SK-N-SH treated with all-trans-retinoic acid at 6 μM for 48 hours (cell line): ENCODE results near the gene SUSD5.

ENCODE experiments used
- ATAC-seq: fragments of 200-7000 bp; cut with Tn5 transposase; 3 replicates; pipeline ENCODE4 v1.9.1; 2020; ENCODE audit warnings: mild to moderate bottlenecking, moderate library complexity
- ARNTL ChIP-seq: fragments of 450-650 bp; formaldehyde crosslinking; IDR thresholded peaks from 2 replicates; pipeline ENCODE4 v1.5.0; 2020; ENCODE audit warnings: low read depth, mild to moderate bottlenecking, moderate library complexity, borderline replicate concordance
- ESRRG ChIP-seq: fragments of 250-450 bp; sonication (Bioruptor Pico); IDR thresholded peaks from 2 replicates; pipeline ENCODE4 v1.6.1; 2021; ENCODE audit warnings: mild to moderate bottlenecking
- ISL1 ChIP-seq: fragments of 250-450 bp; sonication (Bioruptor Pico); IDR thresholded peaks from 2 replicates; pipeline ENCODE4 v2.1.2; 2022; ENCODE audit warnings: mild to moderate bottlenecking, moderate library complexity
- OSR1 ChIP-seq: fragments of 250-450 bp; sonication (Bioruptor Pico); IDR thresholded peaks from 2 replicates; pipeline ENCODE4 v1.8.0; 2022; ENCODE audit warnings: moderate library complexity, mild to moderate bottlenecking, inconsistent platforms
- PPARA ChIP-seq: fragments of 250-450 bp; sonication (Bioruptor Pico); IDR thresholded peaks from 2 replicates; pipeline ENCODE4 v1.5.0; 2020; ENCODE audit warnings: mild to moderate bottlenecking, borderline replicate concordance
- SNAI2 ChIP-seq: fragments of 250-450 bp; sonication (Bioruptor Pico); IDR thresholded peaks from 2 replicates; pipeline ENCODE4 v1.5.0; 2020; ENCODE audit warnings: mild to moderate bottlenecking, moderate library complexity
- TCF4 ChIP-seq: fragments of 250-450 bp; sonication (Bioruptor Pico); IDR thresholded peaks from 2 replicates; pipeline ENCODE4 v1.8.0; 2021; ENCODE audit warnings: mild to moderate bottlenecking, moderate library complexity, borderline replicate concordance
- TOX ChIP-seq: fragments of 250-450 bp; sonication (Bioruptor Pico); IDR thresholded peaks from 2 replicates; pipeline ENCODE4 v1.8.0; 2021; ENCODE audit warnings: mild to moderate bottlenecking, moderate library complexity, borderline replicate concordance
- ZC3H10 ChIP-seq: fragments of 250-450 bp; sonication (Bioruptor Pico); IDR thresholded peaks from 2 replicates; pipeline ENCODE4 v1.5.1; 2021; ENCODE audit warnings: mild to moderate bottlenecking, moderate library complexity
- ZFP3 ChIP-seq: fragments of 250-450 bp; sonication (Bioruptor Pico); IDR thresholded peaks from 2 replicates; pipeline ENCODE4 v1.5.0; 2020; ENCODE audit warnings: mild to moderate bottlenecking, moderate library complexity
- ZNF565 ChIP-seq: fragments of 450-650 bp; formaldehyde crosslinking; conservative IDR thresholded peaks from 2 replicates; pipeline ENCODE4 v1.5.0; 2020; ENCODE audit warnings: low read depth, mild to moderate bottlenecking, moderate library complexity
- ZNF70 ChIP-seq: fragments of 450-650 bp; formaldehyde crosslinking; IDR thresholded peaks from 2 replicates; pipeline ENCODE4 v1.5.0; 2020; ENCODE audit warnings: mild to moderate bottlenecking, moderate library complexity
- ZNF8 ChIP-seq: fragments of 450-650 bp; formaldehyde crosslinking; IDR thresholded peaks from 2 replicates; pipeline ENCODE4 v1.5.0; 2020; ENCODE audit warnings: mild to moderate bottlenecking, moderate library complexity
- TF ChIP-seq, protein P1 (sequence below): fragments of 250-450 bp; sonication (Bioruptor Pico); IDR thresholded peaks from 2 replicates; pipeline ENCODE4 v1.8.0; 2021; ENCODE audit warnings: low read depth, mild to moderate bottlenecking, moderate library complexity, borderline replicate concordance
- TF ChIP-seq, protein P2 (sequence below): fragments of 250-450 bp; sonication (Bioruptor Pico); IDR thresholded peaks from 2 replicates; pipeline ENCODE4 v1.5.0; 2020; ENCODE audit warnings: mild to moderate bottlenecking, moderate library complexity
- TF ChIP-seq, protein P3 (sequence below): fragments of 250-450 bp; sonication (Bioruptor Pico); IDR thresholded peaks from 2 replicates; pipeline ENCODE4 v1.5.1; 2020; ENCODE audit warnings: low read depth, mild to moderate bottlenecking, moderate library complexity

SUSD5 gene

DNA sequence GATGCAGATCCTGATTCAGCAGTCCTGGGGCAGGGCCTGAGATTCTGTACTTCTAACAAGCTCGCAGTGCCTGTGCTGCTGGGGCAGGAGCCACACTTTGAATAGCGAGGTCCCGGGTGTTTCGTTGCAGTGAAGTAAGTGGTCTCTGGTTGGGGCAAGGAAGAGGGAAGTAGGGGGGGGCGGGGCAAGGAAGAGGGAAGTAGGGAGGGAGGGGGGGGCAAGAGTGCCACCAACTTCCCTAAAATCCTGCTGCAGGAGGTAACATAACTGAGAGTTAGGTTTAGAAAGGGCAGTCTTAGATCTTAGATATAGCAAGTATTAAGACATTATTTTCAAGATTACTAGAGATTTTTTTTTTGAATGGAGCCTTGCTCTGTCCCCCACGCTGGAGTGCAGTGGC, 69.3 kb downstream of the SUSD5 start:
- no peak for ATAC-seq
- TF ChIP-seq ZC3H10 (no peak), ZNF565 (CRISPR knock-in tag) (no peak), PPARA (CRISPR knock-in tag) (no peak), ISL1 (CRISPR knock-in tag) (no peak), TOX (no peak), ESRRG (CRISPR knock-in tag) (no peak), OSR1 (CRISPR knock-in tag) (no peak), ZNF70 (CRISPR knock-in tag) (no peak)
- TF ChIP-seq, protein P1, sequence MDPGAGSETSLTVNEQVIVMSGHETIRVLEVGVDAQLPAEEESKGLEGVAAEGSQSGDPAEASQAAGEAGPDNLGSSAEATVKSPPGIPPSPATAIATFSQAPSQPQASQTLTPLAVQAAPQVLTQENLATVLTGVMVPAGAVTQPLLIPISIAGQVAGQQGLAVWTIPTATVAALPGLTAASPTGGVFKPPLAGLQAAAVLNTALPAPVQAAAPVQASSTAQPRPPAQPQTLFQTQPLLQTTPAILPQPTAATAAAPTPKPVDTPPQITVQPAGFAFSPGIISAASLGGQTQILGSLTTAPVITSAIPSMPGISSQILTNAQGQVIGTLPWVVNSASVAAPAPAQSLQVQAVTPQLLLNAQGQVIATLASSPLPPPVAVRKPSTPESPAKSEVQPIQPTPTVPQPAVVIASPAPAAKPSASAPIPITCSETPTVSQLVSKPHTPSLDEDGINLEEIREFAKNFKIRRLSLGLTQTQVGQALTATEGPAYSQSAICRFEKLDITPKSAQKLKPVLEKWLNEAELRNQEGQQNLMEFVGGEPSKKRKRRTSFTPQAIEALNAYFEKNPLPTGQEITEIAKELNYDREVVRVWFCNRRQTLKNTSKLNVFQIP (CRISPR knock-in tag): no peak
- TF ChIP-seq, protein P2, sequence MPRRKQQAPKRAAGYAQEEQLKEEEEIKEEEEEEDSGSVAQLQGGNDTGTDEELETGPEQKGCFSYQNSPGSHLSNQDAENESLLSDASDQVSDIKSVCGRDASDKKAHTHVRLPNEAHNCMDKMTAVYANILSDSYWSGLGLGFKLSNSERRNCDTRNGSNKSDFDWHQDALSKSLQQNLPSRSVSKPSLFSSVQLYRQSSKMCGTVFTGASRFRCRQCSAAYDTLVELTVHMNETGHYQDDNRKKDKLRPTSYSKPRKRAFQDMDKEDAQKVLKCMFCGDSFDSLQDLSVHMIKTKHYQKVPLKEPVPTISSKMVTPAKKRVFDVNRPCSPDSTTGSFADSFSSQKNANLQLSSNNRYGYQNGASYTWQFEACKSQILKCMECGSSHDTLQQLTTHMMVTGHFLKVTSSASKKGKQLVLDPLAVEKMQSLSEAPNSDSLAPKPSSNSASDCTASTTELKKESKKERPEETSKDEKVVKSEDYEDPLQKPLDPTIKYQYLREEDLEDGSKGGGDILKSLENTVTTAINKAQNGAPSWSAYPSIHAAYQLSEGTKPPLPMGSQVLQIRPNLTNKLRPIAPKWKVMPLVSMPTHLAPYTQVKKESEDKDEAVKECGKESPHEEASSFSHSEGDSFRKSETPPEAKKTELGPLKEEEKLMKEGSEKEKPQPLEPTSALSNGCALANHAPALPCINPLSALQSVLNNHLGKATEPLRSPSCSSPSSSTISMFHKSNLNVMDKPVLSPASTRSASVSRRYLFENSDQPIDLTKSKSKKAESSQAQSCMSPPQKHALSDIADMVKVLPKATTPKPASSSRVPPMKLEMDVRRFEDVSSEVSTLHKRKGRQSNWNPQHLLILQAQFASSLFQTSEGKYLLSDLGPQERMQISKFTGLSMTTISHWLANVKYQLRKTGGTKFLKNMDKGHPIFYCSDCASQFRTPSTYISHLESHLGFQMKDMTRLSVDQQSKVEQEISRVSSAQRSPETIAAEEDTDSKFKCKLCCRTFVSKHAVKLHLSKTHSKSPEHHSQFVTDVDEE (CRISPR knock-in tag): no peak
- TF ChIP-seq, all 23 proteins: peak for 0

DNA sequence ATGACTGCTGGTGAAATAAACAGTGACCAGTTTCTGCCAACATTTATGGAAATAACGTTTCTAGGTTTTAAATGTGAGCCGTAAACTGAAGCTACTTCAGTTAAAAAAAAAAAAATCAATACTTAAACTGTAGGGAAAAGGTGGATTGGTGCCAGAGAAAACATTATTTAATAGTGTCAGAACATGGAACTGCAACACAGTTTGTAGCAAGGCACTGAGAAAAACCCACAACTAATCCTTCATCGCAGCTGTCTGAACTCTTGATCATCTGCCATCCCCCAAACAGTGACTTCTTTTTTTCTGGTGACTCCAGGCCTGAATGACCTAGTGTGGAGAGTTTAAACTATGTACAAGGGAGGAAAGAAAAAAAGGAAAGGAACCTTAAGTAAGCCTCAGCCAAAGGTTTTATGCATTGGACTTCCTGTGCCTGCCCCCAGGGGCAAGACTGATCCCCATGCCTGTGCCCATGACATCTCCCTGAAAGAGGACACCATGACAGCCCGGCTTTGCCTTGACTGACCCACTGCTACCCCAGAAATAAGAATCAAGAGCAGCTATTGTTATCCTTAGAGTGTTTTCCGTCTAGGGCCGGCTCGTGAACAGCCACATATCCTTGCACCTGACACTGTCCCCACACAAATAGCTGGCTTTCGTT, 71.7 kb downstream of the SUSD5 start:
- peak; percentile 37 for ATAC-seq

DNA sequence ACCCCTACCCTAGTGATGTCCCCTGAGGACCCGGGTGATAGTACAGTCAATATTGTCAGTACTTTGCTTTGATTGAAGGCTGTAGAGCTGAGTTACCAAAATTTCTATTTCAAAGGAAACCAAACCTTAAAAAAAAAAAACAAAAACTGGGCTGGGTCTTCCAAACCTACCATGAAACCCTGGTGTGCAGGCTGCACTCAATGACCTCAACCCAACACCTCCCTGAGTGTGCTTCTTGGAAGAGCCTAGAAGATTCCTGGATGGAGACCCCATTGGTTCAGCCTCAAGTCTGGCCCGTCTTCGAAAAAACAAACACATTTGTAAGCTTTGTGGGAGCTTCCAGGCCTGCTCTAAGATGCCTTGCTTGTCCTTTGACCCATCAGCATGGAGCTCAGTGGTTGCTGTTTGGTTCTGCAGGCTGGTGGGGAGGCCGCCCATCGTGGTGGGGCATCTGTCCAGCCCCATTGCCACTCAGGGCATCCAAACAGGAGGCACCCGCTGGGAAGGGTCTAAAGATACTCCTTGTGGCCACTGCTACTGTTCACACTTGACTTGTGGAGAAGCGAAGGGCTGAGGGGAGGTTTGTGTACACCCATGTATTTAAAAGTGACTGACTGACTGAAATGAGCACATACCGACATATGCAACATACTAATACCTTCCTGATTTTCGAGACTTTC, 72.6 kb downstream of the SUSD5 start:
- TF ChIP-seq OSR1 (CRISPR knock-in tag): no peak
- TF ChIP-seq, protein P3, sequence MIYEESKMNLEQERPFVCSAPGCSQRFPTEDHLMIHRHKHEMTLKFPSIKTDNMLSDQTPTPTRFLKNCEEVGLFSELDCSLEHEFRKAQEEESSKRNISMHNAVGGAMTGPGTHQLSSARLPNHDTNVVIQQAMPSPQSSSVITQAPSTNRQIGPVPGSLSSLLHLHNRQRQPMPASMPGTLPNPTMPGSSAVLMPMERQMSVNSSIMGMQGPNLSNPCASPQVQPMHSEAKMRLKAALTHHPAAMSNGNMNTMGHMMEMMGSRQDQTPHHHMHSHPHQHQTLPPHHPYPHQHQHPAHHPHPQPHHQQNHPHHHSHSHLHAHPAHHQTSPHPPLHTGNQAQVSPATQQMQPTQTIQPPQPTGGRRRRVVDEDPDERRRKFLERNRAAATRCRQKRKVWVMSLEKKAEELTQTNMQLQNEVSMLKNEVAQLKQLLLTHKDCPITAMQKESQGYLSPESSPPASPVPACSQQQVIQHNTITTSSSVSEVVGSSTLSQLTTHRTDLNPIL (CRISPR knock-in tag): no peak
- TF ChIP-seq, protein P1 (CRISPR knock-in tag): no peak
- no peak for TF ChIP-seq ESRRG (CRISPR knock-in tag)
- TF ChIP-seq TOX: no peak
- TF ChIP-seq SNAI2: no peak
- TF ChIP-seq, protein P2 (CRISPR knock-in tag): no peak
- TF ChIP-seq ZNF8: no peak
- TF ChIP-seq TCF4 (CRISPR knock-in tag): no peak

More for the DNA sequence above, 71.7 kb downstream of the SUSD5 start:
- TF ChIP-seq ZNF8 (no peak), ZFP3 (CRISPR knock-in tag) (no peak), TCF4 (CRISPR knock-in tag) (no peak), ARNTL (CRISPR knock-in tag) (no peak)

More for the DNA sequence above, 72.6 kb downstream of the SUSD5 start:
- ATAC-seq: no peak
